ENCODE results near the gene MAP1A. TPM values are rescaled to one million over a fixed set of nuclear protein-coding genes. Genes with fewer than 3 reads are reported as not detected.
"Not testable (repeated sequence)": the region's sequence is repeated elsewhere in the genome, so short reads cannot be mapped to it uniquely, and the experiment has no call there.

Gene MAP1A
- total and polyA plus RNA-seq, 2 donors (not counting 3 experiments of a cell fraction or from before 2014, with no cell fraction given): 0.68 to 4.8 TPM

- H3K9me1 ChIP-seq (replicated peaks; ENCODE audit: control insufficient read depth, extremely low read depth, insufficient read depth, low read length); POLR2A ChIA-PET; H3K4me2 ChIP-seq (ENCODE audit: insufficient read depth, low read length); CTCF ChIA-PET; H3K9ac ChIP-seq (replicated peaks; ENCODE audit: extremely low read depth, insufficient read depth, low read length); H3K4me1 ChIP-seq (ENCODE audit: control insufficient read depth, extremely low read depth, insufficient read depth, low read length); H3K9me3 ChIP-seq (replicated peaks; ENCODE audit: control insufficient read depth, insufficient read depth, low read length); H3K27ac ChIP-seq (ENCODE audit: insufficient read depth, low read depth, low read length); H2AFZ ChIP-seq (ENCODE audit: low read depth, low read length); DNase-seq (ENCODE audit: low read depth, low spot score); H3K27me3 ChIP-seq (ENCODE audit: control insufficient read depth in 2 of 2, insufficient read depth in 2 of 2, low read length in 2 of 2); H4K20me1 ChIP-seq (replicated peaks; ENCODE audit: control insufficient read depth, extremely low read depth, insufficient read depth, low read length); BruUV-seq (replicated peaks); H3K79me2 ChIP-seq (ENCODE audit: control insufficient read depth, insufficient read depth, low read length); H3K4me3 ChIP-seq (replicated peaks in 1 of 3; ENCODE audit: insufficient read depth in 1 of 3, low read depth in 1 of 3, low read length in 3 of 3); dilution Hi-C loops (cut with MboI; ENCODE audit: extremely low pct_ligation_motif_present, low sequenced_read_pairs); intact Hi-C loops (cut with micrococcal nuclease); H3K36me3 ChIP-seq (ENCODE audit: control insufficient read depth in 2 of 2, extremely low read depth in 1 of 2, insufficient read depth in 2 of 2, low read length in 2 of 2): not testable (repeated sequence)
- peak; percentile 85 for FAIRE-seq
Observed at GRCh38 chr15:43574607-43575006, 57.2 kb downstream of the MAP1A start.

Other genes with a start within 250 kb of the MAP1A start
- not detected in 2 replicates for gene TGM7, start 215.4 kb upstream of the MAP1A start, total RNA-seq
- gene TGM7, start 215.4 kb upstream of the MAP1A start, polyA plus RNA-seq: not detected in 2 replicates
- 5.0 and 6.1 TPM in 2 replicates for gene LCMT2, start 187.0 kb upstream of the MAP1A start, total RNA-seq
- 4.1 and 4.7 TPM in 2 replicates for gene LCMT2, start 187.0 kb upstream of the MAP1A start, polyA plus RNA-seq
- gene ZSCAN29, start 146.6 kb upstream of the MAP1A start, total RNA-seq: 15.7 and 16.6 TPM in 2 replicates
- gene ZSCAN29, start 146.6 kb upstream of the MAP1A start, polyA plus RNA-seq: 2.9 and 3.7 TPM in 2 replicates
- 19.4 and 19.8 TPM in 2 replicates for gene TUBGCP4, start 146.5 kb upstream of the MAP1A start, total RNA-seq
- gene TUBGCP4, start 146.5 kb upstream of the MAP1A start, polyA plus RNA-seq: 5.1 and 6.5 TPM in 2 replicates
- gene TP53BP1, start 24.5 kb upstream of the MAP1A start, total RNA-seq: 59.5 and 60.2 TPM in 2 replicates
- gene TP53BP1, start 24.5 kb upstream of the MAP1A start, polyA plus RNA-seq: 27.2 and 28.1 TPM in 2 replicates
- 35.3 and 43.4 TPM in 2 replicates for gene PPIP5K1, start 72.6 kb downstream of the MAP1A start, total RNA-seq
- gene PPIP5K1, start 72.6 kb downstream of the MAP1A start, polyA plus RNA-seq: 22.2 and 28.7 TPM in 2 replicates
- gene CKMT1B, start 76.4 kb downstream of the MAP1A start, total RNA-seq: not detected in 2 replicates
- not detected in 2 replicates for gene CKMT1B, start 76.4 kb downstream of the MAP1A start, polyA plus RNA-seq
- 0.14 TPM in 1 of 2 replicates, not detected in the other for gene STRC, start 101.2 kb downstream of the MAP1A start, total RNA-seq
- gene STRC, start 101.2 kb downstream of the MAP1A start, polyA plus RNA-seq: 0.10 and 0.25 TPM in 2 replicates
- gene CATSPER2, start 131.2 kb downstream of the MAP1A start, total RNA-seq: 3.8 and 6.1 TPM in 2 replicates
- 1.4 and 1.9 TPM in 2 replicates for gene CATSPER2, start 131.2 kb downstream of the MAP1A start, polyA plus RNA-seq
- gene CKMT1A, start 176.3 kb downstream of the MAP1A start, total RNA-seq: not detected in 2 replicates
- not detected in 2 replicates for gene CKMT1A, start 176.3 kb downstream of the MAP1A start, polyA plus RNA-seq
- gene PDIA3, start 228.8 kb downstream of the MAP1A start, total RNA-seq: 757 and 857 TPM in 2 replicates
- 115 and 140 TPM in 2 replicates for gene PDIA3, start 228.8 kb downstream of the MAP1A start, polyA plus RNA-seq

All from endothelial cell of umbilical vein (primary cell).